ENCODE results near the gene SLC6A19.

SLC6A19 gene

GRCh38 chr5:1181451-1182359 lies 19.7 kb upstream of the SLC6A19 start:
- DNase-seq = no peak

DNA sequence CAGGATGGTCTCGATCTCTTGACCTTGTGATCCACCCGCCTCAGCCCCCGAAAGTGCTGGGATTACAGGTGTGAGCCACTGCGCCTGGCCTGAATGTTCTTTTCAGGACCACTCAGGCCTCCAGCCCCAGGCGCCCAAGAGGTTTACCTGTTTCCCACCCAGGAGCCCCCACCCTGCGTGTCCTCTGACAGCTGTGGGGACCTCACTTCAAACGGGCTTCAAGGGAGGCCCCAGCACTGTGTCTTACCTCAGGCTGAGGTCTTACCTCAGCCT lies 19.1 kb upstream of the SLC6A19 start:
- DNase-seq = no peak

- DNase-seq = peak; percentile 39
Observed at GRCh38 chr5:1182633-1183423, 18.6 kb upstream of the SLC6A19 start.

- no peak for DNase-seq
Observed at GRCh38 chr5:1183424-1184162, 17.8 kb upstream of the SLC6A19 start.

- no peak for DNase-seq
Observed at GRCh38 chr5:1184163-1184470, 17.3 kb upstream of the SLC6A19 start.

DNA sequence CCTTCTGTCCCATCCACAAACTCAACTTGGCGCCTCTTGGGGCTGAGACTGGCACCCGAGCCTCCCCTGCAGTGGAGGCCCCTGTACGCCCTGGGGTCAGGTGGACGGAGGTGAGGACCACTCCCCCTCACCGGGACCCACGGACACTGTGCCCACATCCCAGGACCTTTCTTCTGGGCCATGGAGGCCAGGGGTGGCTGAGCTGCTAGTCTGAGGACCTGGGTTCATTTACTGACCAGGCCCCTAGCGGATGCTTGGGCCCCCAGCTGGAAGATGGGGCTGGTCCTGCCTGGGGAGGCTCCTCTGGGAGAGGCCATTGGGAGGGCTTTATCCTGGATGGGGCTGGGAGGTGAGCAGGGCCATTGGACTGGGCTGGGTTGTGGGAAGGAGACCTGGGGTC lies 16.9 kb upstream of the SLC6A19 start:
- no peak for DNase-seq

DNA sequence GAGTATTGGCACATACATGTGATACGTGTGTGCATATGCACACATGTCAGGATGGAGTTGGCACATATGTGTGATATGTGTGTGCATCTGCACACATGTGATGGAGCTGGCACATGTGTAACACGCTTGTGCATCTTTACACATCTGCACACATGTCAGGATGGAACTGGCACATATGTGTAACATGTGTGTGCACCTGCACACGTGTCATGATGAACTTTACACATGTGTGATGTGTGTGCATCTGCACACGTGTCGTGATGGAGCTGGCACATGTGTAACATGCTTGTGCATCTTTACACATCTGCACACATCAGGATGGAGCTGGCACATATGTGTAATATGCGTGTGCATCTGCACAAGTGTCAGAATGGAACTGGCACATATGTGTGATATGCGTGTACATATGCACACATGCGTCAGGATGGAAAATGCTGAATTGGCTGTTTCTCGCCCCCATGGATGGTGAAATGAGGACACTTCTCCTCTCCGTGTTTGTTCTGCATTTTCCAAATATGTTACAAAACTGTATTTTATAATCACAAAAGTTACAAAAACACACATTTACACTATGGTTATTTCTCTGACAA lies 16.3 kb upstream of the SLC6A19 start:
- DNase-seq = no peak

GRCh38 chr5:1185629-1186350 lies 15.6 kb upstream of the SLC6A19 start:
- no peak for DNase-seq

DNA sequence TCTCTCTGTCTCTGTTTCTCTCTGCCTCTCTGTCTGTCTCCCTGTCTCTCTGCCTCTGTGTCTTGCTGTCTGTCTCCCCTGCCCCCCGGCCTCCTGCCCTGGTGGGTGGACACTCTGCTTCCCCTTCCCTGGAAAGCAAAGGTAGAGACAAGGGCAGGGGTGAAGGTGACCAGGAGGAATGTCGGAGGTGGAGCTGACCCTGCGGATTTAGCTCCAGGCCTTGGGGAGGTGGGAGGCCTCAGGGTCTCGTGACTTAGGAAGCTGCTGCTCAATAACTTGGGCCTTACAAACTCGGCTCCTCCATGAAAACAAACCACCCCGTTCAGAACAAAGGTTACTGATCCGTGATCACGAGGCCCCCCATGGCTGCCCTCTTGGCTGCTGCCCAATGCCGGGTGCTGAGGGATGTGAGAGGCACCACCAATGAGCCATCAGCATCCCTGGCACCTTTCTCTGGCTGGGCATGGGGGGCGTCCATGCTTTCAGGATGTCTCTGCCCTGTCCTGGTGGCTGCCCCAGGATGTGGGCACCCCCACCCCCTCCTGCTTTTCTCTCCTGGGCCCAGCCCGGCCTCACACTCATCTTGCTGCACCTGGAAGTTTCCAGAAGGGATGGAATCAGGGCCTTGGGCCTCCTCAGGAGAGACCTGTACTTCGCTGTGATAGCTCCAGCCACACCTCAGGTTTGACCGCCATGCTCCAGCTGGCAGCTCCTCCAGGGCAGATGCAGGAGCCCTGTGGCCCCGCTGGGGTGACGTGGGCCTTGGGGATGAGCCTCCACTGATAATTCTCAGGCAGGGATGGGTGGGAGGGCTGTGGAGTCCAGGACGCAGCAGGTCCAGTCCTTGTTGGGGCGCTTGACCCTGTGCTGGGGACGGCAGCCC lies 14.8 kb upstream of the SLC6A19 start:
- DNase-seq = no peak

- DNase-seq = no peak
Observed at GRCh38 chr5:1187234-1187949, 14.0 kb upstream of the SLC6A19 start.

GRCh38 chr5:1187950-1188334 lies 13.5 kb upstream of the SLC6A19 start:
- no peak for DNase-seq

DNA sequence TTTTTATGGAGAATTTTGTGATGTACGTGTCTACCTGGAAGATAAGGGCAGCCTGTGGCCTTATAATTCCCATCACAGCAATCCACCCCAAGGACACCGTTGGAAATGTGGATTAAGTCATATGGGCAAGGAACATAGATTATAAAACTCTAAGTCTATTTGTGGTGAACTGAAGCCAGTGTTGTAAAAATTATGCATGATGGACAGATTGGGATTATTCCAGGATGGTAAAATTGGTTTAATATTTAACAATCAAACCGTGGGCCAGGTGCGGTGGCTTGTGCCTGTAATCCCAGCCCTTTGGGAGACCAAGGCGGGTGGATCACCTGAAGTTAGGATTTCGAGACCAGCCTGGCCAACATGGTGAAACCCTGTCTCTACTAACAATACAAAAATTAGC lies 12.9 kb upstream of the SLC6A19 start:
- no peak for DNase-seq

- DNase-seq = no peak
Observed at GRCh38 chr5:1189269-1189668, 12.1 kb upstream of the SLC6A19 start.

DNA sequence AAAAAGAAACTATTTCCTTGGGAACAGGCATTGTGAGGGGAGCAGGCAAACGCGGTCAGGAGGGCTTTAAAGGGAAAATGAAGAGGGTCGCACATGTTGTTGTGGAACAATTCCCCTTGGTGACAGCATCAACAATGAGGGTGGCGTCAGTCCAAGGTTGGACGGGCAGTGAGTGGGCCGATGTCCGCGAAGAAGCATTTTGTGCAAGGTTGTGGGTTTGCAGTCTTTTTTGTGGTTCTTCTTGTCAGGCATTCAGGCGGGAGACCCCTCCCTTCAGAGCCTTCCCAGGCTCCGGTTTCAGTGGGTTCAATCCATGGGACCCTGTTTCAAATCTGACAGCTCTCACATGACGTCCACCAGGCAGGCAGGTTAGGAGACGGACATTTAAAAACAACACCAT lies 11.1 kb upstream of the SLC6A19 start:
- no peak for DNase-seq

GRCh38 chr5:1190837-1191239 lies 10.6 kb upstream of the SLC6A19 start:
- DNase-seq = no peak

DNA sequence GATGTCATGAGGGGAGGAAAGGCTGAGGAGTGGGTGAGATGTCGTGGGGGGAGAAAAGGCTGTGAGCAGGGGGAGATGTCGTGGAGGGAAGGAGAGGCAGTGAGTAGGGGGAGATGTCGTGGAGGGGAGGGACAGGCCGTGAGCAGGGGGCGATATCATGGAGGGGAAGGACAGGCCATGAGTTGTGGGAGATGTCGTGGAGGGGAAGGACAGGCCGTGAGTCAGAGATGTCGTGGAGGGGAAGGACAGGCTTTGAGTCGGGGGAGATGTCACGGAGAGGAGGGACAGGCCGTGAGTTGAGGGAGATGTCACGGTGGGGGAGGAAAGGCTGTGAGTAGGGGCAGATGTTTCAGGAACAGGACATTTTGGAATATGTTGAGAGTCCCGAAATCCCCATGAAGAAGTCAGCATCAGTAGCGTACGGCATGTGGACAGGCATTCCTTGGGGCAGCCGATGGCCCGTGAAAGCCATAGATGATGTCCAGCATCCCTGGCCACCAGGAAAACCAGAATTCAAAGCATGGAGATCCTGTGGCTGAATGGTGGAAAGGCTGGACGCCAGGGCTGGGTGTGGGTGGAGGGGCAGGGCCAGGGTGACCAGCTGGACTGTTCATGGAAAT lies 8.3 kb upstream of the SLC6A19 start:
- DNase-seq = no peak

DNA sequence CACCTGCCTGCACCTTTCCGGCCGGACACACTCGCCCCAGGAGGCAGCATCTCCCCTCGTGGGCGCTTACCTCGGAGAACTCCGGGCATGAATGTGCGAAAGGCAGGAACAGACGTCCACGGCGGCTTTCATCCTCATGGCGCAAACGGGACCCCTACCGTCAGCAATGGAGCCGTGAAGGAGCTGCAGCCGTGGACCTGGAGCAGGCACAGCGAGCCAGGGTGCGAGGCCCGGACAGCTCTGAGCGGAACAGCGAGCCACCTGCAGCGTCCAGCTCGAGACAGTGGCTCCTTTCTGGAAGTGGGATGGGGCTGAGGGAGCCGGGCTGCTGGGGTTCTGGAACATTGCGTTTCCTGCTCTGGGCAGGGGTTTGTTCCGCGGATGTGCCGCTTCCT lies 7.8 kb upstream of the SLC6A19 start:
- DNase-seq = no peak

DNA sequence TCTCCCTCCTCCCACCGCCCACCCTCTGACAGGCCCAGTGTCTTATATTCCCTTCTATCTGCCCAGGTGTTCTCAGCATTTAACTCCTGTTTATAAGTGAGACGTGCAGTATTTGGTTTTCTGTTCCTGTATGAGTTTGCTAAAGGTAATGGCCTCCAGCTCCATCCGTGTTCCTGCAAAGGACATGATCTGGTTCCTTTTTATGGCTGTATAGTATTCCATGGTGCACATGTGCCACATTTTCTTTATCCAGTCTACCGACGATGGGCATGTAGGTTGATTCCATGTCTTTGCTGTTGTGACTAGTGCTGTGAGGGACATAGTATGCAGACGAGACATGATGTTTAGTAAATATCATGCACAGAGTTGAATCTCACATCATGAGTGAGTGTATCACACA lies 7.0 kb upstream of the SLC6A19 start:
- DNase-seq = no peak

GRCh38 chr5:1195439-1195838 lies 6.0 kb upstream of the SLC6A19 start:
- DNase-seq = no peak

DNA sequence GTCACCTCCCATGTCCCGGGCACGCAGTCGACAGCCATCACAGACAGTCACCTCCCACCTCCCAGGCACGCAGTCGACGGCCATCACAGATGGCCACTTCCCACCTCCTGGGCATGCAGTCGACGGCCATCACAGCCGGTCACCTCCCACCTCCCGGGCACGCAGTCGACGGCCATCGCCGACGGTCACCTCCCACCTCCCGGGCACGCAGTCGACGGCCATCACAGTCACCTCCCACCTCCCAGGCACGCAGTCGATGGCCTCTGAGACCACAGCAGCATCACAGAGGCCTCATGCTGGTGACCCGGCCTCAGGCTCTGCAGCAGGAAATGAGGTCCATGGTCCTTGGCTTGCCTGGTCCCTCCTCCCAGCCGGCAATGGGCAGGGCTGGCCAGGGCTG lies 5.5 kb upstream of the SLC6A19 start:
- no peak for DNase-seq

DNA sequence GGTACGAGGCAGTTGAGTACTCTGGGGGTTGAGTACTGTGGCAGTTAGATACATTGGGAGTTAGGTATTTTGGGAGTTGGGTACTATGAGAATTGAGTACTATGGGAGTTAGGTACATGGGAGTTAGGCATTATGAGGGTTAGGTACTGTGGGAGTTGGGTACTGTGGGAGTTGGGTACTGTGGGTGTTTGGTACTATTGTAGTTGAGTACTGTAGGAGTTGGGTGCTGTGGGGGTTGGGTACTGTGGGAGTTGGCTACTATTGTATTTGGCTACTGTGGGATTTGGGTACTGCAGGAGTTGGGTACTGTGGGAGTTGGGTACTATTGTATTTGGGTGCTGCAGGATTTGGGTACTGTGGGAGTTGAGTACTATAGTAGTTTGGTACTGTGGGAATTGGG lies 4.8 kb upstream of the SLC6A19 start:
- no peak for DNase-seq

Data from NCI-H526 treated with DMSO at 0.1 percent for 48 hours (cell line).